Endothelial cell of umbilical vein (primary cell): ENCODE measurements around the gene RIMS4.

ENCODE experiments used
- EZH2 ChIP-seq: IDR thresholded peaks from 2 replicates; pipeline ENCODE4 v1.6.1; 2012; ENCODE audit warnings: borderline replicate concordance, low read depth, mild to moderate bottlenecking, moderate library complexity, low read length, inconsistent platforms; ENCODE audit not compliant: severe bottlenecking
- MYC ChIP-seq: IDR thresholded peaks from one replicate; pipeline ENCODE4 v1.6.1; 2011; ENCODE audit warnings: mild to moderate bottlenecking, low read depth, low read length
- TF ChIP-seq, protein P1 (sequence below), 2 donors: IDR thresholded peaks; 1 replicate in 1 of 2; 2 replicates in 1 of 2; pipeline ENCODE4 v1.5.1; 2011; ENCODE audit warnings: low read length in 2 of 2, mild to moderate bottlenecking in 2 of 2, moderate library complexity in 2 of 2, control low read depth in 1 of 2, inconsistent platforms in 1 of 2, low read depth in 1 of 2; ENCODE audit not compliant: insufficient read depth in 1 of 2; ENCODE audit errors: extremely low read depth in 1 of 2

DNA sequence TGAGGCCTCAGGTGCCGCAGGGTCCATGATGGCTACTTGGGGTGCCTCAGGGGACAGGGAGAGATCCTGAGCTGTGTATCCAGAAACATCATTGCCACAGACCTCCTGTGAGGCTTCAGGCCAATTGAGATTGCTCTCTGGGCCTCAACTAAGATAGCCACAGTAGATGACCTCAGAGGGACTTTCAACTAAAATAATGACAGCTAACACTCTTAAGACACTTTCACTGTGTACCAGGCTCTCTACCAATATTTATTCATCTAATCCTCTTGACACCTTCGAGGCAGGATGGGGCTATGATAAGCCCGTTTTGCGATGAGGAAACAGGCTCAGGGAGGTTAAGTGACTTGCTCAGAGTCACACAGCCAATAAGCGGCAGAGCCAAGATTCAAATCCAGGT lies 10.7 kb downstream of the RIMS4 start:
- TF ChIP-seq, protein P1, sequence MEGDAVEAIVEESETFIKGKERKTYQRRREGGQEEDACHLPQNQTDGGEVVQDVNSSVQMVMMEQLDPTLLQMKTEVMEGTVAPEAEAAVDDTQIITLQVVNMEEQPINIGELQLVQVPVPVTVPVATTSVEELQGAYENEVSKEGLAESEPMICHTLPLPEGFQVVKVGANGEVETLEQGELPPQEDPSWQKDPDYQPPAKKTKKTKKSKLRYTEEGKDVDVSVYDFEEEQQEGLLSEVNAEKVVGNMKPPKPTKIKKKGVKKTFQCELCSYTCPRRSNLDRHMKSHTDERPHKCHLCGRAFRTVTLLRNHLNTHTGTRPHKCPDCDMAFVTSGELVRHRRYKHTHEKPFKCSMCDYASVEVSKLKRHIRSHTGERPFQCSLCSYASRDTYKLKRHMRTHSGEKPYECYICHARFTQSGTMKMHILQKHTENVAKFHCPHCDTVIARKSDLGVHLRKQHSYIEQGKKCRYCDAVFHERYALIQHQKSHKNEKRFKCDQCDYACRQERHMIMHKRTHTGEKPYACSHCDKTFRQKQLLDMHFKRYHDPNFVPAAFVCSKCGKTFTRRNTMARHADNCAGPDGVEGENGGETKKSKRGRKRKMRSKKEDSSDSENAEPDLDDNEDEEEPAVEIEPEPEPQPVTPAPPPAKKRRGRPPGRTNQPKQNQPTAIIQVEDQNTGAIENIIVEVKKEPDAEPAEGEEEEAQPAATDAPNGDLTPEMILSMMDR (IDR thresholded peaks at IDR 0.05; ENCODE audit: extremely low read depth in 1 of 2, insufficient read depth in 1 of 2, low read depth in 1 of 2, low read length in 2 of 2) = no peak
- TF ChIP-seq EZH2 (no peak), MYC (no peak)
